HepG2 (cell line): ENCODE data around the gene FAAP20. TPM values are rescaled to one million over a fixed set of nuclear protein-coding genes. Genes with fewer than 3 reads are reported as not detected.

Experiments used
- ARNT ChIP-seq: fragments of 450-650 bp; IDR thresholded peaks from 2 replicates; pipeline ENCODE4 v1.6.1; 2017
- ELF4 ChIP-seq: sonication (generic); formaldehyde crosslinking; IDR thresholded peaks from 2 replicates; pipeline ENCODE4 v1.5.0; 2020; ENCODE audit warnings: missing genetic modification reagents, mild to moderate bottlenecking, moderate library complexity, borderline replicate concordance
- FOSL2 ChIP-seq: sonication (generic); formaldehyde crosslinking; IDR thresholded peaks from 2 replicates; pipeline ENCODE4 v1.4.0; 2020; ENCODE audit warnings: missing genetic modification reagents
- GABPA ChIP-seq, 2 experiments: IDR thresholded peaks; 2 replicates each; pipeline ENCODE4 v1.6.1; 2011 to 2016; ENCODE audit warnings: low read depth in 2 of 2, low read length in 1 of 2, missing biosample characterization in 1 of 2, missing genetic modification characterization in 1 of 2
- GABPB1 ChIP-seq: IDR thresholded peaks from 2 replicates; pipeline ENCODE4 v1.6.1; 2016; ENCODE audit warnings: mild to moderate bottlenecking, missing genetic modification reagents, moderate library complexity, missing compliant biosample characterization
- GATAD2A ChIP-seq: IDR thresholded peaks from 2 replicates; pipeline ENCODE4 v1.6.1; 2016
- HOXA3 ChIP-seq: sonication (generic); formaldehyde crosslinking; IDR thresholded peaks from 2 replicates; pipeline ENCODE4 v1.5.0; 2020; ENCODE audit warnings: missing genetic modification reagents
- KMT2B ChIP-seq: IDR thresholded peaks from 2 replicates; pipeline ENCODE4 v1.6.1; 2016; ENCODE audit warnings: missing genetic modification reagents, missing compliant biosample characterization
- RFX1 ChIP-seq: fragments of 450-650 bp; IDR thresholded peaks from 2 replicates; pipeline ENCODE4 v1.6.1; 2017
- RFX3 ChIP-seq: IDR thresholded peaks from 2 replicates; pipeline ENCODE4 v1.6.1; 2016; ENCODE audit warnings: missing biosample characterization, missing genetic modification reagents
- SAP130 ChIP-seq: IDR thresholded peaks from 2 replicates; pipeline ENCODE4 v1.6.1; 2016; ENCODE audit warnings: low read depth
- ZNF225 ChIP-seq: sonication (generic); formaldehyde crosslinking; IDR thresholded peaks from 2 replicates; pipeline ENCODE4 v1.4.0; 2020; ENCODE audit warnings: mild to moderate bottlenecking, missing genetic modification reagents
- ZNF580 ChIP-seq: IDR thresholded peaks from 2 replicates; pipeline ENCODE4 v1.6.1; 2016; ENCODE audit warnings: low read depth, borderline replicate concordance
- ZNF687 ChIP-seq: sonication (generic); formaldehyde crosslinking; IDR thresholded peaks from 2 replicates; pipeline ENCODE4 v1.5.1; 2020; ENCODE audit warnings: mild to moderate bottlenecking, missing genetic modification reagents, moderate library complexity
- ZNF83 ChIP-seq: sonication (generic); formaldehyde crosslinking; IDR thresholded peaks from 2 replicates; pipeline ENCODE4 v1.4.0; 2020; ENCODE audit warnings: missing genetic modification reagents, mild to moderate bottlenecking, borderline replicate concordance
- ZSCAN29 ChIP-seq: sonication (generic); formaldehyde crosslinking; conservative IDR thresholded peaks from 2 replicates; pipeline ENCODE4 v1.4.0; 2020; ENCODE audit warnings: mild to moderate bottlenecking, missing genetic modification reagents
- polyA plus RNA-seq, 8 experiments: library from polyadenylated mRNA; depleted of rRNA in 3 of 8; stranded (reverse) in 7 of 8; unstranded in 1 of 8; fragments of >200 nt; fragmentation: Illumina TruSeq in 4 of 8; extraction: Trizol in 4 of 8; gene quantifications; 2 replicates each; pipeline versions ENCODE4 v1.2.1 to v1.2.3, GENCODE V29; 2011 to 2016; ENCODE audit warnings: low read depth in 4 of 8, missing spikeins in 1 of 8, mixed read lengths in 1 of 8; ENCODE audit not compliant: insufficient read depth in 1 of 8
- total RNA-seq, 5 experiments: library from RNA; depleted of rRNA; stranded (reverse); fragments of >200 nt; fragmentation: Illumina TruSeq; extraction: Trizol; gene quantifications; 2 replicates each; pipeline ENCODE4 v1.2.3, GENCODE V29; 2016; ENCODE audit warnings: low read depth in 1 of 5
- TF ChIP-seq, protein P1 (sequence below): sonication (generic); formaldehyde crosslinking; IDR thresholded peaks from 2 replicates; pipeline ENCODE4 v1.5.1; 2020; ENCODE audit warnings: mild to moderate bottlenecking, moderate library complexity, missing genetic modification reagents
- TF ChIP-seq, protein P2 (sequence below): sonication (generic); formaldehyde crosslinking; IDR thresholded peaks from 2 replicates; pipeline ENCODE4 v1.5.0; 2020; ENCODE audit warnings: missing genetic modification reagents
- TF ChIP-seq, protein P3 (sequence below): sonication (generic); formaldehyde crosslinking; IDR thresholded peaks from 2 replicates; pipeline ENCODE4 v1.9.0; 2021; ENCODE audit warnings: missing genetic modification reagents, mild to moderate bottlenecking, borderline replicate concordance

FAAP20 gene
- total and polyA plus RNA-seq, 2 of the 13 experiments (the other 11 are each of a cell fraction or from before 2014, with no cell fraction given), result 9.6 to 10.8 TPM

- peak; percentile 57; the same call in 1 of the 2 replicates for TF ChIP-seq RFX3 (CRISPR knock-in tag)
- TF ChIP-seq FOSL2 (CRISPR knock-in tag), result 0 out of 2 replicates have a peak, but pooled peaks have one; percentile 14
- TF ChIP-seq KMT2B (CRISPR knock-in tag), result no peak
- TF ChIP-seq ZNF687, result peak; percentile 73
- TF ChIP-seq GATAD2A (CRISPR knock-in tag), result peak; percentile 25; the same call in 1 of the 2 replicates
- peak; percentile 58 for TF ChIP-seq HOXA3 (CRISPR knock-in tag)
- TF ChIP-seq GABPA (IDR thresholded peaks at IDR 0.05; ENCODE audit: low read depth, low read length), result no peak
- 0 out of 2 replicates have a peak, but pooled peaks have one; percentile 14 for TF ChIP-seq GABPA (CRISPR knock-in tag; IDR thresholded peaks at IDR 0.05; ENCODE audit: low read depth)
- peak; percentile 23; the same call in 1 of the 2 replicates for TF ChIP-seq SAP130 (CRISPR knock-in tag)
- TF ChIP-seq GABPB1 (CRISPR knock-in tag), result peak; percentile 31; the same call in 1 of the 2 replicates
- TF ChIP-seq RFX1, result peak; percentile 45
- TF ChIP-seq ZSCAN29 (CRISPR knock-in tag), result no peak
- TF ChIP-seq ARNT, result no peak
- TF ChIP-seq ZNF580, result no peak
- TF ChIP-seq ELF4, result no peak
- no peak for TF ChIP-seq ZNF225 (CRISPR knock-in tag)
- TF ChIP-seq, protein P1, sequence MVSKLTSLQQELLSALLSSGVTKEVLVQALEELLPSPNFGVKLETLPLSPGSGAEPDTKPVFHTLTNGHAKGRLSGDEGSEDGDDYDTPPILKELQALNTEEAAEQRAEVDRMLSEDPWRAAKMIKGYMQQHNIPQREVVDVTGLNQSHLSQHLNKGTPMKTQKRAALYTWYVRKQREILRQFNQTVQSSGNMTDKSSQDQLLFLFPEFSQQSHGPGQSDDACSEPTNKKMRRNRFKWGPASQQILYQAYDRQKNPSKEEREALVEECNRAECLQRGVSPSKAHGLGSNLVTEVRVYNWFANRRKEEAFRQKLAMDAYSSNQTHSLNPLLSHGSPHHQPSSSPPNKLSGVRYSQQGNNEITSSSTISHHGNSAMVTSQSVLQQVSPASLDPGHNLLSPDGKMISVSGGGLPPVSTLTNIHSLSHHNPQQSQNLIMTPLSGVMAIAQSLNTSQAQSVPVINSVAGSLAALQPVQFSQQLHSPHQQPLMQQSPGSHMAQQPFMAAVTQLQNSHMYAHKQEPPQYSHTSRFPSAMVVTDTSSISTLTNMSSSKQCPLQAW, result 0 out of 2 replicates have a peak, but pooled peaks have one; percentile 9
- TF ChIP-seq ZNF83 (CRISPR knock-in tag), result no peak
- TF ChIP-seq, protein P2, sequence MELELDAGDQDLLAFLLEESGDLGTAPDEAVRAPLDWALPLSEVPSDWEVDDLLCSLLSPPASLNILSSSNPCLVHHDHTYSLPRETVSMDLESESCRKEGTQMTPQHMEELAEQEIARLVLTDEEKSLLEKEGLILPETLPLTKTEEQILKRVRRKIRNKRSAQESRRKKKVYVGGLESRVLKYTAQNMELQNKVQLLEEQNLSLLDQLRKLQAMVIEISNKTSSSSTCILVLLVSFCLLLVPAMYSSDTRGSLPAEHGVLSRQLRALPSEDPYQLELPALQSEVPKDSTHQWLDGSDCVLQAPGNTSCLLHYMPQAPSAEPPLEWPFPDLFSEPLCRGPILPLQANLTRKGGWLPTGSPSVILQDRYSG (CRISPR knock-in tag), result no peak
- TF ChIP-seq, protein P3, sequence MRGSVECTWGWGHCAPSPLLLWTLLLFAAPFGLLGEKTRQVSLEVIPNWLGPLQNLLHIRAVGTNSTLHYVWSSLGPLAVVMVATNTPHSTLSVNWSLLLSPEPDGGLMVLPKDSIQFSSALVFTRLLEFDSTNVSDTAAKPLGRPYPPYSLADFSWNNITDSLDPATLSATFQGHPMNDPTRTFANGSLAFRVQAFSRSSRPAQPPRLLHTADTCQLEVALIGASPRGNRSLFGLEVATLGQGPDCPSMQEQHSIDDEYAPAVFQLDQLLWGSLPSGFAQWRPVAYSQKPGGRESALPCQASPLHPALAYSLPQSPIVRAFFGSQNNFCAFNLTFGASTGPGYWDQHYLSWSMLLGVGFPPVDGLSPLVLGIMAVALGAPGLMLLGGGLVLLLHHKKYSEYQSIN (CRISPR knock-in tag), result no peak
These were observed 18.2 kb upstream of the FAAP20 start (continued) for GRCh38 chr1:2212532-2213491.
